Mesodermal cell (in vitro differentiated cells): ENCODE measurements around the gene OR2V1.
"Not testable (repeated sequence)": the region's sequence is repeated elsewhere in the genome, so short reads cannot be mapped to it uniquely, and the experiment has no call there.

ENCODE experiments used
- H3K27ac ChIP-seq: 2 replicates; pipeline ENCODE4 v1.7.0; 2013; ENCODE audit warnings: mild to moderate bottlenecking, low read depth, low read length, moderate library complexity; ENCODE audit not compliant: severe bottlenecking
- H3K36me3 ChIP-seq: 2 replicates; pipeline ENCODE4 v1.7.1; 2013; ENCODE audit warnings: mild to moderate bottlenecking, low read length, moderate library complexity; ENCODE audit not compliant: control insufficient read depth, insufficient read depth
- H3K4me1 ChIP-seq: one replicate; pipeline ENCODE4 v1.7.1; 2013; ENCODE audit warnings: mild to moderate bottlenecking, low read length; ENCODE audit not compliant: insufficient read depth, control insufficient read depth, poor library complexity, severe bottlenecking
- H3K4me3 ChIP-seq: 2 replicates; pipeline ENCODE4 v1.7.0; 2013; ENCODE audit warnings: low read length, control low read depth, mild to moderate bottlenecking; ENCODE audit not compliant: insufficient read depth, poor library complexity, severe bottlenecking; ENCODE audit errors: extremely low read depth
- H3K9me3 ChIP-seq: 2 replicates; pipeline ENCODE4 v1.7.1; 2013; ENCODE audit warnings: mild to moderate bottlenecking, low read length, moderate library complexity; ENCODE audit not compliant: control insufficient read depth
- WGBS, 2 experiments: methylation state at CpG; one replicate each; pipeline ENCODE4 v1.1.5; 2013; ENCODE audit warnings: missing lambda C conversion rate in 2 of 2; ENCODE audit not compliant: insufficient coverage in 2 of 2; 5-methylcytosine and 5-hydroxymethylcytosine counted together

Gene OR2V1

DNA sequence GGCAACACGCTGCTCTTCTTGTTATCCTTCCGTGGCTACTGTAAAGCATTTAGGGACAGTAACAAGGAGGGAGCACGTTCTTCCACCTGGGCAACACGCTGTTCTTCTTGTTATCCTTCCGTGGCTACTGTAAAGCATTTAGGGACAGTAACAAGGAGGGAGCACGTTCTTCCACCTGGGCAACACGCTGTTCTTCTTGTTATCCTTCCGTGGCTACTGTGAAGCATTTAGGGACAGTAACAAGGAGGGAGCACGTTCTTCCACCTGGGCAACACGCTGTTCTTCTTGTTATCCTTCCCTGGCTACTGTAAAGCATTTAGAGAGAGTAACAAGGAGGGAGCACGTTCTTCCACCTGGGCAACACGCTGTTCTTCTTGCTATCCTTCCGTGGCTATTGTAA, 17.4 kb downstream of the OR2V1 start:
- H3K36me3 ChIP-seq, H3K4me1 ChIP-seq, H3K4me3 ChIP-seq, H3K9me3 ChIP-seq, H3K27ac ChIP-seq: not testable (repeated sequence)
- 65 to 81% methylated on average over 3 to 4 of the region's 13 CpGs for WGBS, 2 experiments

DNA sequence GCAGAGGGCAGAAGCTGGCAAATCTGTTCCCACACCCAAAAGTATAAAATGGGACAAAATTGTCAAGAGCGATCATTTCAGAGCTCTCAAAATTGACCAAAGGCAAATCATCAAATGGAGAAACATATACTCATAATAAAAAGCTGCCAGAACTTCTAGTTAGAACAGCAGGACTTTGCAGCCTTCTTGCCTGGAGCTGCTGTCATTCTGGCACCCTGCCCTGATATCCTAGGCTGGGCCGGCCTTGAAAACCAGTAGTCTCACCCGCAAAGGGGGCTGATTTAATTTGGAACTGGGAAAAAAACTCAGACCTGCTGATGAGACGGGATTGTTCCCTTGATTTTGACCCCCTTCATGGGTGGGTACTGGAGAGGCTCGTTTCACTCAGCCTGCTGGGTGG, 18.5 kb downstream of the OR2V1 start:
- Histone ChIP-seq H3K9me3 (no peaks in the 10 kb centered on the region), H3K4me3 (no peak overlapping the region), H3K4me1 (no peaks in the 10 kb centered on the region), H3K27ac (no peak overlapping the region), H3K36me3 (no peaks in the 10 kb centered on the region)
- 83 to 88% methylated on average over 4 of the region's 5 CpGs for whole genome bisulfite sequencing, 2 experiments

DNA sequence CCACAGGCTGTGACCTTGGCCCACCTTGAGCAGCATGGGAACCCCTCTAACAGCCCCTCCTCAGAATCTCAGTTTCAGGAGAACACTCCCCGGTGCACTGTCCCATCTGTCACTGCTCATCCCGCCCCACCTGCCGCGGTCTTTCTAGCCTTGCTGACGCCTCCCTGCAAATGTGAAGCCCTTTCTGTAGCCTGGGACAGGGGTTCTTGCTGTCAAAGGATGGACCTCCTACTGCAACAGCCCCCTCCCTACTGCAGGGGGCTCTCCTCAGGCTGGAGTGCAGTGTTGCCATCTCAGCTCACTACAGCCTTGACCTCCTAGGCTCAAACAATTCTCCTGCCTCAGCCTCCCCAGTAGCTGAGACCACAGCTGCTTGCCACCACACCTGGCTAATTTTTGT, 20.0 kb downstream of the OR2V1 start:
- Histone ChIP-seq H3K4me1 (no peaks in the 10 kb centered on the region), H3K4me3 (no peak overlapping the region), H3K36me3 (no peaks in the 10 kb centered on the region), H3K27ac (no peak overlapping the region), H3K9me3 (no peaks in the 10 kb centered on the region)
- 88 to 89% methylated on average over 5 of the region's 5 CpGs for WGBS, 2 experiments

DNA sequence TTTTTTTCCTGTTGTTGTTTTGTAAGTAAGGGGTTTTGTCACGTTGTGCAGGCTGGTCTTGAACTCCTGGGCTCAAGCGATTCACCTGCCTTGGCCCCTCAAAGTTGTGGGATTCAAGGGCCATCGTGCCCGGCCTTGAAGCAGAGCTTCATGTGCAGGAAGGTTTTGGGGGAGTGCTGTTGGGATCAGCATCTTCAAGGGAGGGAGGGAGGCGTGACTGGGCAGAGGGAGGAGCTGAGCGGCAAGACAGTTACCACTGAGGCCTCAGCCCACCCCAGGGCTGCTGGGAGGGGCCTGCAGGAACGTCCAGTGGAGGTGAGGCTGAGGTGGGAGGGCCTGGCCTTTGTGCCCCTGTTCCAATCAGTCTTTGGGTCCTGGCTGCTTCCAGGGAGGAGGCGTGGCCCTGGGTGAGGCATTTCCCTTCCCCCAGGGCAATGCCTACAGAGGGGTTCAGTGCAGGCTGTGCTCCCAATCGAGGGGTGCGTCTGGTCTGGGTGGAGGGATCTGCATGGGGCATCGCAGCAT, 21.4 kb downstream of the OR2V1 start:
- Histone ChIP-seq H3K36me3 (no peaks in the 10 kb centered on the region), H3K4me3 (no peak overlapping the region), H3K9me3 (no peaks in the 10 kb centered on the region), H3K4me1 (no peaks in the 10 kb centered on the region), H3K27ac (no peak overlapping the region)
- WGBS, 2 experiments, result 61 to 68% methylated on average over 7 to 8 of the region's 11 CpGs

DNA sequence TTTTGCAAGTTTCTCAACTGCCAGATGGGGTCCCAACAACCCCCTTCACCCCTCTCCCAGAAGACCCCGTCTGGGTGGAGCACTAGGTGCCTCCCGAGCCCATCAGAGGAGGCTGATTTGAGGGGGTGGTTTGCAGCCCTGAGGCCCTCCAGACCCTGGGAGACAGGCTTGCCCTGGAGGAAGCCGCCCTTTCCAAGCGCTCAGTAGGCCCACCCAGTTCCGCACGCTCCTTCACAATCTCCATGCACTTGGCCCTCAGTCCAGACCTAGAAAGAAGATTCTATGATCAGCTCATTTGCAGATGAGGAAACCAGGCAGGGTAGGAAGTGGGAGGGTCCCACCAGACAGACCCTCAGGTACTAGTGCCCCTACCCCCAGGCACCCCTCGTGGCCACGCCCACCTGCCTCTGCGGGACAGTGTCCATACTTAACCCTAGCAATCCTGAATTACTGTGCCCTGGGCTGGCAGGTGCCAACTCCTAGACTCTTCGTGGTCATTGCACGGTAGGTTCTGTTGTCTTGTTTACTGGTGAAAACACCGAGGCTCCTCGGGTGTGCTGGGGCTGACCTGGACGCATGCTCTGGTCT, 22.3 kb downstream of the OR2V1 start:
- no peak overlapping the region for H3K4me3 ChIP-seq
- WGBS, 2 experiments, result 71 to 79% methylated on average over 10 to 11 of the region's 14 CpGs
- H3K36me3 ChIP-seq, result no peaks in the 10 kb centered on the region
- no peaks in the 10 kb centered on the region for H3K9me3 ChIP-seq
- H3K4me1 ChIP-seq, result no peaks in the 10 kb centered on the region
- H3K27ac ChIP-seq, result no peak overlapping the region

DNA sequence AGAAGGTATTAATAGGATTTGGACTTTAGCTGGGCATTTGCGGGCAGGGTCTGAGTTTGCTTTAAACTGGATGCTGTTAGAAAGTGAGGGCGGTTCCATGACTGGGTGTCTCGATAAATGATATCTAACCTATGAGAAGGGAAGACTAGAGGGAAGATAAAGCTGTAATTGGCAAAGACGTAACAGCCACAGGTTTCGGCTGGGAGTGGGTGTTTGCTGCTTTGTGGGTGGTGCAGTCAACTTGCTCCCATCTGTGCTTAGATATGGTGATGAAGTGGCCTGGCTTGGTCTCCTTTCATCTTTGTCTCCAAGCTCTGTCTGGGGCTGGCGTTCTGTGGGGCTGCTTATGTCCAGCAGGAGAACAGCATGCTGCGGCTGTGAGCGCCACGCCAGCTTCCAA, 23.3 kb downstream of the OR2V1 start:
- Histone ChIP-seq H3K27ac (no peak overlapping the region), H3K36me3 (no peaks in the 10 kb centered on the region), H3K4me1 (no peaks in the 10 kb centered on the region), H3K9me3 (no peaks in the 10 kb centered on the region), H3K4me3 (no peak overlapping the region)
- 79 to 83% methylated on average over 8 of the region's 9 CpGs for WGBS, 2 experiments

DNA sequence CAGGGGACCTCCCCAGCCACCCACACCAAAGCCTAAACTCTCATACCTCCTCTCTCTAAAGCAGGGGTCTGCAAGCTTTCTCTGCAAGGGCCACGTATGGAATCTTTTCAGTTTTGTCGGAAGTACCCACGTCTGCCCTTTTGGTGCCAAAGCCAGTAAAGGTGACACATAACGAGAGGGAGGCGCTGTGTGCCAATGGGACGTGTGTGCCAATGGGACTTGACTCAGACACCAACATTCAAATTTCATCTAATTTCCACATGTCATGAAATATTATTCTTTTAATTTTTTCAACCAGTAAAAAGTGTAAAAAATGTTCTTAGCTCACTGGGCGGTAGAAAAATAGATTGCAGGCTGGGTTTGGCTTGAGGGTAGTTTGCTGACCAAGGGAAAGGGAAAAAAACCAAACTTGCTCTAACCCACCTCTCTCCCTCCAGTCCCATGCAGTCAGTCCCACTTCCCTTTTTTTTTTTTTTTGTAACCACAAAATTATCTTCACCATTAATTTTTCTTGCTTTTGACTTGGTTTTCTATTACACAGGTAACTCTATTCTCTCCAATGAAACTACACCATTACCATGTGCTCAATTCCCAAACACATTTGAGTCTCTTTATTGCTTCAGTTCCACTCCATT, 25.5 kb downstream of the OR2V1 start:
- WGBS, 2 experiments, result 41 to 79% methylated on average over 3 of the region's 7 CpGs
- H3K36me3 ChIP-seq, result no peaks in the 10 kb centered on the region
- no peaks in the 10 kb centered on the region for H3K9me3 ChIP-seq
- no peak overlapping the region for H3K4me3 ChIP-seq
- H3K4me1 ChIP-seq, result no peaks in the 10 kb centered on the region
- H3K27ac ChIP-seq, result no peak overlapping the region

DNA sequence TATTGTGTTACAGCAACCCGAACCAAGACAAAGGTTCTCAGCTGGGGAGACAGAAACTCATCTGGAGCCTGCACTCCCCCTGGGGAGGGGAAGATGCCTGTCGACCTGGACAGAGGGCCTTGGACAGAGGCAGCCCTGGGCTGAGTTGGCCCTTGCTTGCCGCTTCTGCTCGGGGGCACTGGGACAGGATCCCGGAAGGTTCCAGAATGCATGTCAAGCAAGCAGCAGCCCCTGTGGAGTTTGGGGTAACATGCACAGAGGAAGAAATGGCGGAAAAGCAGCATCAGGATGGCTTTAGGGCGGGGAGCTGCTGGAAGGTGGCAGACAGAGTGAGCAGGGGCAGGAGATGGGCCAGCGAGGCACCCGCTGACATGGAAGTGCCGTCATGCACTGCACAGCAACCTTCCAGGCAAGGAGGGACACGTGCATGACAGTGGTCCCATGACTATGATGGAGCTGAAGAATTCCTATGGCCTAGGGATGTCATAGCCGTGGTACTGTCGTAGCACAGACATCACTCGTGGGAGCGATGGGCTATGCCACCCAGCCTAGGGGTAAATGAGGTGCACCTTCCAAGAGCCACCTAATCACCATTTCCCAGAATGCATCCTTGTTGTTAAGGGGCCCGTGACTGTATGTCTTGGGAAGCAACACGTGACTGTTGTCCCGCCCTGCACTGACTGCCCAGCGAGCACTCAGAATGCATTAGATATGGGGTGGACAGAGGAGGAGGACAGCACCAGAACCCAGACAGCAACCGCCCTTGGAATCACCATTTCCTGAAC, 26.2 kb downstream of the OR2V1 start:
- H3K4me1 ChIP-seq, H3K27ac ChIP-seq, H3K9me3 ChIP-seq, H3K4me3 ChIP-seq, H3K36me3 ChIP-seq: not testable (repeated sequence)
- 46 to 47% methylated on average over 4 to 6 of the region's 20 CpGs for WGBS, 2 experiments

DNA sequence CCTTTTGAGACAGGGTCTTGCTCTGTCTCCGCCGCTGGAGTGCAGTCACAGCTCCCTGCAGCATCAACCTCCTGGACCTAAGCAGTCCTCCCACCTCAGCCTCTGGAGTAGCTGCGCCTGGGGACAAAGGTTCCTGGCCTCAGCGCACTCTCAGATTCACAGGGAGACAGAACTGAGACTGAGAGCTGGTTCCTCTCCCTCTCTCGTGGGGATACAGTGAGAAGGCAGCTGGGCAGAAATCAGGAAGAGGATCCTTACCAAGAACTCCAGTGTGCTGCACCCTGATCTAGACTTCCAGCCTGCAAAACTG, 26.8 kb downstream of the OR2V1 start:
- not testable (repeated sequence) for H3K4me3 ChIP-seq
- 10 to 20% methylated on average over 3 to 4 of the region's 5 CpGs for WGBS, 2 experiments

DNA sequence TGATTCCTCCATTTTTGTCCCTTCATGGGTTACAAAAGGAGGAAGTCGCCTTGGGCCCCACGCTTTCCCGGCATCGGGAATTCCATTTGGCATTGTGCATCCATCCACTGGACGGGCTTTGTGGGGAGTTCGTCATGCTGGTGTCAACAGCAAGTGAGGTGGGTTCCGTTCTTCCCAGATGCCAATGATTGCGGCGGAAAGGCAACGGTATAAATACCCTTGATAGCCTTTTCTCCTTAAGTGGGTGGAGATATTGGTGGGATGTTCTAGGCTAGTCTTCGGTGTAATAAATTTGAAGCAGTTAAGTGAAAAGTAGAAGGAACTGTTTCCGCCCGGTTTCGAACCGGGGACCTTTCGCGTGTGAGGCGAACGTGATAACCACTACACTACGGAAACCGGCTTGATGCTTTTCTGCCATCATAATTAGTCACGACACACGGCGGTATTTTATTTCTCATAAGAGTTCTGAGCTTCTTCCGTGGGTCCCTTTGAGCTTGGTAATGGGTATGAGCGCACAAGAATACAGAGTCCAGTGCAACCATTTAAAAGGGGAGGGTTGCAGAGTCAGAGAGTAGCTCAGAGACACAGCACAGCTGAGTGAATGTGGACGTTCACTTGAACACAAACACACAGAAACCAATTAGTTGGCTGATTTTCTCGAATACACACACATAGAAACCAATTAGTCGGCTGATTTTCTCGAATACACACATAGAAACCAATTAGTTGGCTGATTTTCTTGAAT, 28.9 kb downstream of the OR2V1 start:
- H3K4me3 ChIP-seq, H3K4me1 ChIP-seq, H3K27ac ChIP-seq, H3K36me3 ChIP-seq, H3K9me3 ChIP-seq: not testable (repeated sequence)
- WGBS, 2 experiments, result no CpG with 5 or more reads among the region's 30 CpGs

More for the DNA sequence above, 26.8 kb downstream of the OR2V1 start:
- not testable (repeated sequence) for H3K27ac ChIP-seq, H3K4me1 ChIP-seq, H3K9me3 ChIP-seq, H3K36me3 ChIP-seq
